ENCODE results near the gene ALDH1A3. TPM values are rescaled to one million over a fixed set of nuclear protein-coding genes. Genes with fewer than 3 reads are reported as not detected.

ALDH1A3 gene
- total RNA-seq, 1 experiment from 2014 or later = 983 TPM

GRCh38 chr15:100880139-100880896, 687 bp downstream of the ALDH1A3 start:
- no peak for TF ChIP-seq CTCF (IDR thresholded peaks at IDR 0.05; ENCODE audit: unreplicated experiment)
- peaks cover 38% of the 10 kb centered on the region for H3K4me1 Mint-ChIP-seq (ENCODE audit: low read depth, unreplicated experiment)
- H3K27ac Mint-ChIP-seq (ENCODE audit: unreplicated experiment) = peak overlapping the region; percentile 60
- H3K27me3 Mint-ChIP-seq (ENCODE audit: unreplicated experiment) = no peaks in the 10 kb centered on the region
- peaks cover 76% of the 10 kb centered on the region for H3K36me3 Mint-ChIP-seq (ENCODE audit: insufficient read depth, unreplicated experiment)
- BruUV-seq (replicated peaks) = no TSS peak
- H3K4me3 Mint-ChIP-seq (ENCODE audit: low read depth, unreplicated experiment) = peak overlapping the region; percentile 79
- CTCF ChIA-PET = interaction anchor here (1.6 kb wide), 1 partner anchor 38 kb away, joined by 3 read pairs; no protein-coding TSS in a partner anchor
- no peak for DNase-seq
- intact Hi-C loops (cut with micrococcal nuclease; ENCODE audit: unreplicated experiment) = no loop called here
- H3K9me3 Mint-ChIP-seq (ENCODE audit: low read depth, unreplicated experiment) = no peaks in the 10 kb centered on the region

GRCh38 chr15:100880897-100881242, 1.2 kb downstream of the ALDH1A3 start:
- BruUV-seq (replicated peaks) = no TSS peak
- CTCF ChIA-PET = interaction anchor here (0.7 kb wide), 1 partner anchor 42 kb away, joined by 8 read pairs; no protein-coding TSS in a partner anchor
- no peak for DNase-seq
- TF ChIP-seq CTCF (IDR thresholded peaks at IDR 0.05; ENCODE audit: unreplicated experiment) = no peak
- intact Hi-C loops (cut with micrococcal nuclease; ENCODE audit: unreplicated experiment) = no loop called here
- Mint-ChIP-seq H3K9me3 (ENCODE audit: low read depth, unreplicated experiment) (no peaks in the 10 kb centered on the region), H3K4me3 (ENCODE audit: low read depth, unreplicated experiment) (peak overlapping the region; percentile 79), H3K4me1 (ENCODE audit: low read depth, unreplicated experiment) (peaks cover 44% of the 10 kb centered on the region), H3K27ac (ENCODE audit: unreplicated experiment) (peak overlapping the region; percentile 60), H3K36me3 (ENCODE audit: insufficient read depth, unreplicated experiment) (peaks cover 81% of the 10 kb centered on the region), H3K27me3 (ENCODE audit: unreplicated experiment) (no peaks in the 10 kb centered on the region)

- CTCF ChIA-PET = interaction anchor here (0.7 to 1.9 kb wide), 2 partner anchors 43 to 127 kb away, joined by 6 to 8 read pairs; no protein-coding TSS in a partner anchor
Observed at GRCh38 chr15:100881573-100882336, 2.1 kb downstream of the ALDH1A3 start.

More at GRCh38 chr15:100881573-100882336, 2.1 kb downstream of the ALDH1A3 start:
- BruUV-seq (replicated peaks) = no TSS peak
- Mint-ChIP-seq H3K36me3 (ENCODE audit: insufficient read depth, unreplicated experiment) (peaks cover 90% of the 10 kb centered on the region), H3K27me3 (ENCODE audit: unreplicated experiment) (no peaks in the 10 kb centered on the region), H3K4me3 (ENCODE audit: low read depth, unreplicated experiment) (peak overlapping the region; percentile 79), H3K9me3 (ENCODE audit: low read depth, unreplicated experiment) (no peaks in the 10 kb centered on the region), H3K27ac (ENCODE audit: unreplicated experiment) (peak overlapping the region; percentile 60), H3K4me1 (ENCODE audit: low read depth, unreplicated experiment) (peaks cover 53% of the 10 kb centered on the region)
- intact Hi-C loops (cut with micrococcal nuclease; ENCODE audit: unreplicated experiment) = no loop called here
- DNase-seq = peak; percentile 43
- TF ChIP-seq CTCF (IDR thresholded peaks at IDR 0.05; ENCODE audit: unreplicated experiment) = no peak
